ENCODE data around the gene EGFL7. TPM values are rescaled to one million over a fixed set of nuclear protein-coding genes. Genes with fewer than 3 reads are reported as not detected.

The EGFL7 gene
- total RNA-seq, 1 donor from 2014 or later, result 35.0 TPM

- TF ChIP-seq CTCF (conservative IDR thresholded peaks at IDR 0.05; ENCODE audit: low read depth, low read length), result no peak
- DNase-seq (ENCODE audit: low read depth), result no peak
- H3K4me3 ChIP-seq (ENCODE audit: low read depth, low read length), result no peak overlapping the region
These were observed 2.6 kb upstream of the EGFL7 start for GRCh38 chr9:136659861-136660784.

- no peak for TF ChIP-seq CTCF (conservative IDR thresholded peaks at IDR 0.05; ENCODE audit: low read depth, low read length)
- DNase-seq (ENCODE audit: low read depth), result no peak
- H3K4me3 ChIP-seq (ENCODE audit: low read depth, low read length), result no peak overlapping the region
These were observed 1.7 kb upstream of the EGFL7 start for GRCh38 chr9:136660971-136661550.

GRCh38 chr9:136661641-136662325, 933 bp upstream of the EGFL7 start:
- H3K4me3 ChIP-seq (ENCODE audit: low read depth, low read length), result no peak overlapping the region
- DNase-seq (ENCODE audit: low read depth), result no peak
- no peak for TF ChIP-seq CTCF (conservative IDR thresholded peaks at IDR 0.05; ENCODE audit: low read depth, low read length)

GRCh38 chr9:136662326-136662655, 425 bp upstream of the EGFL7 start:
- no peak for DNase-seq (ENCODE audit: low read depth)
- H3K4me3 ChIP-seq (ENCODE audit: low read depth, low read length), result no peak overlapping the region
- no peak for TF ChIP-seq CTCF (conservative IDR thresholded peaks at IDR 0.05; ENCODE audit: low read depth, low read length)

- TF ChIP-seq CTCF (conservative IDR thresholded peaks at IDR 0.05; ENCODE audit: low read depth, low read length), result no peak
- no peak overlapping the region for H3K4me3 ChIP-seq (ENCODE audit: low read depth, low read length)
- DNase-seq (ENCODE audit: low read depth), result no peak
These were observed 1.5 kb downstream of the EGFL7 start for GRCh38 chr9:136664000-136664915.

GRCh38 chr9:136665111-136665703, 2.5 kb downstream of the EGFL7 start:
- H3K4me3 ChIP-seq (ENCODE audit: low read depth, low read length), result peak overlapping the region; percentile 26
- TF ChIP-seq CTCF (conservative IDR thresholded peaks at IDR 0.05; ENCODE audit: low read depth, low read length), result no peak
- DNase-seq (ENCODE audit: low read depth), result no peak
